ENCODE results near the gene TBC1D14.

The TBC1D14 gene

DNA sequence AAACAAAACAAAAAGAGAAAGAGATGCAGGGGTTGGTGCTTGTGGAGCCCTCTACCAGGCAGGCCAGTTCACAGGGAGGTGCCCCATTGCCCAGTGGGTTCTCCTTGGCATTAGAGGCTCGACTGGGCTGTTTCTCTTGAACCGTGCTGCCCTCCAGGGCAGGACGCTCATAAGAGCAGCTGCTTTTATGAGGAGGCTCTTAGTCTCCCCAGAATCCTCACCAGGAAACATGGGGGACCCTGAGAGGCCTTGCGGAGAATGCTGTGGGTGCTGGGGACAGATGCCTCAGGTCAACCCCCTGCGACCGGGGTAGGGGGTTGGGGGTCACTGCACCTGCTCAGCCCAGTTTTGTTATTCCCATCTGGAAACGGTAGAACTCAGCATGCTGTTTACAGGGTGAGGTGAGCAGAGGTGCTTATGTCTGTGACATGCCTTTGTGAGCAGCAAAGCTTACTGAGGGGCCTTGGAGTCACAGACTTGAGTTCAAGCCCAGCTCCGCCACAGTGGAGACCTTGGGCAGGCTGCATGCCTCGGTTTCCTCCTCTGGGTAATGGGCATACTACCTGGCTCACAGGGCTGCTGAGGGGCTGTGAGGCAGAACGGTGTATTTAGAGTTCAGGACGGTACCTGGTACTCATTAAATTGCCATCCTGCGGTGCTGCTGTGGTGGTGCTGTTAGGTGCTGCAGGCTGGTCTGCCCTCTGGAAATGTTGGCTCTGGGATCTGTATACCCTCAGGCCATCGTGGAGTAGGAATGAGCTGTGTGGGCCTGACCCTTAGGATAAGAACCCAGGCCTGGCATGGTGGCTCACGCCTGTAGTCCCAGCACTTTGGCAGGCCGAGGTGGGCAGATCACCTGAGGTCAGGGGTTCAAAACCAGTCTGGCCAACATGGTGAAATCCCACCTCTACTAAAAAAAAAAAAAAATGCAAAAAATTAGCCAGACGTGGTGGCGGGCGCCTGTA lies 5.7 kb downstream of the TBC1D14 start:
- H3K4me1 Mint-ChIP-seq = peaks cover 54% of the 10 kb centered on the region
- no peaks in the 10 kb centered on the region for H3K9me3 Mint-ChIP-seq
- H3K36me3 Mint-ChIP-seq (ENCODE audit: low read depth) = no peaks in the 10 kb centered on the region
- no peak overlapping the region for H3K27ac Mint-ChIP-seq
- TF ChIP-seq, protein P1, sequence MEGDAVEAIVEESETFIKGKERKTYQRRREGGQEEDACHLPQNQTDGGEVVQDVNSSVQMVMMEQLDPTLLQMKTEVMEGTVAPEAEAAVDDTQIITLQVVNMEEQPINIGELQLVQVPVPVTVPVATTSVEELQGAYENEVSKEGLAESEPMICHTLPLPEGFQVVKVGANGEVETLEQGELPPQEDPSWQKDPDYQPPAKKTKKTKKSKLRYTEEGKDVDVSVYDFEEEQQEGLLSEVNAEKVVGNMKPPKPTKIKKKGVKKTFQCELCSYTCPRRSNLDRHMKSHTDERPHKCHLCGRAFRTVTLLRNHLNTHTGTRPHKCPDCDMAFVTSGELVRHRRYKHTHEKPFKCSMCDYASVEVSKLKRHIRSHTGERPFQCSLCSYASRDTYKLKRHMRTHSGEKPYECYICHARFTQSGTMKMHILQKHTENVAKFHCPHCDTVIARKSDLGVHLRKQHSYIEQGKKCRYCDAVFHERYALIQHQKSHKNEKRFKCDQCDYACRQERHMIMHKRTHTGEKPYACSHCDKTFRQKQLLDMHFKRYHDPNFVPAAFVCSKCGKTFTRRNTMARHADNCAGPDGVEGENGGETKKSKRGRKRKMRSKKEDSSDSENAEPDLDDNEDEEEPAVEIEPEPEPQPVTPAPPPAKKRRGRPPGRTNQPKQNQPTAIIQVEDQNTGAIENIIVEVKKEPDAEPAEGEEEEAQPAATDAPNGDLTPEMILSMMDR (IDR thresholded peaks at IDR 0.05; ENCODE audit: unreplicated experiment in 3 of 3) = no peak
- H3K27me3 Mint-ChIP-seq (ENCODE audit: low read depth) = no peaks in the 10 kb centered on the region
- no peak overlapping the region for H3K4me3 Mint-ChIP-seq

DNA sequence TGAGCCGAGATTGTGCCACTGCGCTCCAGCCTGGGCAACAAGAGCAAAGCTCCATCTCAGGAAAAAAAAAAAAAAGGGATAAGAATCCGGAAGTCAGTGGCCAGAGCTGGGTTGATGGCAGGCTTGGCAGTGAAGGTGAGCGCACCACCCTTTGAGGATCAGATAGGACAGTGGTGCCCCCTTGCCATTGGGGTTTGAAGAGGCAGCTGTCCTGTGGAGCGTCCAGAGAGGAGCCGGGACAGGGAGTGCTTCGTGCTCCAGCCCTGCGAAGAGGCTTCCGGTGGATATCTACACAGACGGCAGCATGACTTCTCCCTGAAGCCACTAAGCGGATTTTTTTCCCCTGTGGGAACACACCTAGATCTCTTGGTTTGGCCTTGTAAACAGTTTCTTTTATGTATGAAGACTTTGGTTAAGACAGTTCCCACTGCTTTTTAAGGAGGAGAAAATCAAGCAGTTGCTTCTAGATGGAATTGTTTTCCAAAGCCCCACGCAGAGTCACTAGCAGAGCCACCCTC lies 6.5 kb downstream of the TBC1D14 start:
- Mint-ChIP-seq H3K4me1 (peaks cover 48% of the 10 kb centered on the region), H3K4me3 (no peak overlapping the region), H3K9me3 (no peaks in the 10 kb centered on the region), H3K27ac (peak overlapping the region; percentile 2 to 99 (median 94)), H3K36me3 (ENCODE audit: low read depth) (no peaks in the 10 kb centered on the region), H3K27me3 (ENCODE audit: low read depth) (no peaks in the 10 kb centered on the region)
- TF ChIP-seq, protein P1 (IDR thresholded peaks at IDR 0.05; ENCODE audit: unreplicated experiment in 3 of 3) = no peak

DNA sequence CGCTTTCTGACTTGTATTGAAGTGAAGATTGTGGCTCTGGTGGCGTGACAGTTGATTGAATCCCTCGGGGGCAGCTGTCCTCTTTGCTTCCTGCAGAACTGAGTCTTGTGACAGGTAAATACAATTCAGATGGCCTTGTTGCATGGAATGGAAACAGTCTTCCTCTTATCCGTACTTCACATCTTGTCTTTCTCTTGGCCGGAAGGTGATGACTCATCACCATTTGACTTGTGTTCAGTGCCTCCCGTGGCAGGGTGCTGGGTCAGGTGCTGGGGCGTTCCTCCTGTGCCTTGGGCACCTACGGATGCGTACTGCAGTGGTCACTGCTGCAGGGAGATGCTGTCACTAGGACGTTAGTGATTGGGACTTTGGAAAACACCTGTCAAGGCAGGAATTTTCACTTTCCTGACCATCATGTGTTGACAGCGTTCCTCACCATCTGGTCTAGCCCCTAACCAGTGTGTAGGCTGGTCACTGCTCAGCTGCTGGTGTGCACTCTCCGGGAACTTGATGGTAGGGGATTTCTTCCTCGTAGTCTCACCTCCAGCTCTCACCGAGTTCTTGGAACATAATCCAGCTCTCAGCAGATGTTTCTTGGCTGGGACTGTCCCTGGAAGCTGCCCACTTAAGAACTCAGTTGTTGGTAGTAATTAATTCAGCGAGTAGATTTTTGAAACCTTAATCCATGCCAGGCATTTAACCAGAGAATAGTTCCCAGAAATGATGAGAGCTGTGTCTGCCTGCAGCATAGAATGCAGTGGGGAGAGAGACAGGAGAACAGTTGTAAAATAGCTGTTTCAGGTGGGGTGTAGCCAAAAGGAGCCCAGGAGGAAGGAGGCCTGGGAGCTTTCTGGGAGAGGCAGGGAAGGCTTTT lies 7.2 kb downstream of the TBC1D14 start:
- Mint-ChIP-seq H3K27me3 (ENCODE audit: low read depth) (no peaks in the 10 kb centered on the region), H3K9me3 (no peaks in the 10 kb centered on the region), H3K27ac (peak overlapping the region; percentile 90 to 99 (median 94)), H3K4me3 (peak overlapping the region in 2 of 3 experiments; percentile 2 to 50), H3K4me1 (peaks cover 42% of the 10 kb centered on the region), H3K36me3 (ENCODE audit: low read depth) (no peaks in the 10 kb centered on the region)
- TF ChIP-seq, protein P1 (IDR thresholded peaks at IDR 0.05; ENCODE audit: unreplicated experiment in 3 of 3) = no peak

DNA sequence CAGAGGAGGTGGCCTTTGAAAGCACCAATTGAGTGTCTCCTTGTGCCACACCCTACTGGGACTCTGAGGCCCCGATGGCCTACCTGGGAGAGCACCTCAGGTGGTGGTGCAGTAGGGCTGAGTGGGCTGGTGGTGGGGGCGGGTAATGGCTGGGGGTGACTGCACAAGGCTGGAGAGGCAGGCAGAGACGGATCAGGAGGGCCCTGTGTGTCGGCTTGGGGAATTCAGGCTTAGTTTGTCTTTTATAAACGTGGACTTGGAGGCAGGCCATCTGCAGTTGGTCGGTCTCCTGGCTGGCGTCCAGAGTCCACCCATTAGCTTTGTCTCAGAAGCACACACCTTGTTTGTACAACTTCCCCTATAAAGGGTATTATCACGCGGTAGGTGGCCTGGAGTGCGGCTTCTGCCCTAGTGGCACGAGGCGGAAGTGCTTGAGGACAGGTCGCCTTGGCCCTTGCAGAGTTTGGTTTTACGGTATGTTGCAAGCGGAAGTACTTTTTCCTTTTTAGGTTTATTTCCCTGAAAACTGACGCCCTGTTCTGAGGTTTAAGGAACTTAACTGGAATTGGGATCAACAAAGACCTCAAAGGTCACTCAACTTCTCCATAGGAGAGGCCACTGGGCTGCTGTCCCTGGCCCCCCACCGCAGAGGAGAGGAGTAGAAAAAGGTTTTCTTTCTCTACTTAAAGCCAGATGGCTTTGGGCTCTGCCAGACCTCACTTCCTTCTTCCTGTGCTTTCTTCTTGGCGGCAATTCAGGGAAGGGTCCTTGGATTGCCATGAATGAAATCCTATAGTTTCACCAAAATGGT lies 8.0 kb downstream of the TBC1D14 start:
- peak overlapping the region; percentile 90 to 99 (median 94) for H3K27ac Mint-ChIP-seq
- no peaks in the 10 kb centered on the region for H3K9me3 Mint-ChIP-seq
- H3K4me3 Mint-ChIP-seq = peak overlapping the region; percentile 42 to 64 (median 49)
- H3K36me3 Mint-ChIP-seq (ENCODE audit: low read depth) = no peaks in the 10 kb centered on the region
- peaks cover 46% of the 10 kb centered on the region for H3K4me1 Mint-ChIP-seq
- H3K27me3 Mint-ChIP-seq (ENCODE audit: low read depth) = no peaks in the 10 kb centered on the region
- TF ChIP-seq, protein P1 (IDR thresholded peaks at IDR 0.05; ENCODE audit: unreplicated experiment in 3 of 3) = peak; percentile 51 to 55 (median 51)

DNA sequence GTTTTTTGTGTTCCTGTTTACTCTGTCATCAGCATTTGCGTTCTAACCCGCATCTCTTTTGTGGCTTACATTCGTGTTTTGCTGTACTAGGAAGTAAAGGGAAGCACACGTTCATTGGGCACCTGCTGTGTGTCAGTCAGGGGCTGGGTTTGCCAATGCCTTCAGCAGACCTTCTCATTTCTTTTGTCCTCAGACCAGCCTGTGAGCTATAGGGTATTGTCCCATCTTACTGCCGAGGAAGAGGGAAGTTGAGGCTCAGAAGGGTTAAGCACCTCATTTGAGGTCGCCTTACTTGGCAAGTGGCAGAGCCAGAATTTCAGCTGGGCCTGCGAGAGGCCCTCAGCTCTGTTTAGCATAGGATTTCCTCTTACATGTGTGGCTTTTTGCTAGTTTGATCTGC lies 8.7 kb downstream of the TBC1D14 start:
- Mint-ChIP-seq H3K36me3 (ENCODE audit: low read depth) (peaks cover 3% of the 10 kb centered on the region), H3K27ac (peak overlapping the region; percentile 90 to 99 (median 94)), H3K9me3 (no peaks in the 10 kb centered on the region), H3K27me3 (ENCODE audit: low read depth) (no peaks in the 10 kb centered on the region), H3K4me3 (peak overlapping the region in 1 of 3 experiments; percentile 64), H3K4me1 (peaks cover 47% of the 10 kb centered on the region)
- TF ChIP-seq, protein P1 (IDR thresholded peaks at IDR 0.05; ENCODE audit: unreplicated experiment in 3 of 3) = no peak
